Measurements from ENCODE around the gene STARD13.

Gene STARD13, protein sequence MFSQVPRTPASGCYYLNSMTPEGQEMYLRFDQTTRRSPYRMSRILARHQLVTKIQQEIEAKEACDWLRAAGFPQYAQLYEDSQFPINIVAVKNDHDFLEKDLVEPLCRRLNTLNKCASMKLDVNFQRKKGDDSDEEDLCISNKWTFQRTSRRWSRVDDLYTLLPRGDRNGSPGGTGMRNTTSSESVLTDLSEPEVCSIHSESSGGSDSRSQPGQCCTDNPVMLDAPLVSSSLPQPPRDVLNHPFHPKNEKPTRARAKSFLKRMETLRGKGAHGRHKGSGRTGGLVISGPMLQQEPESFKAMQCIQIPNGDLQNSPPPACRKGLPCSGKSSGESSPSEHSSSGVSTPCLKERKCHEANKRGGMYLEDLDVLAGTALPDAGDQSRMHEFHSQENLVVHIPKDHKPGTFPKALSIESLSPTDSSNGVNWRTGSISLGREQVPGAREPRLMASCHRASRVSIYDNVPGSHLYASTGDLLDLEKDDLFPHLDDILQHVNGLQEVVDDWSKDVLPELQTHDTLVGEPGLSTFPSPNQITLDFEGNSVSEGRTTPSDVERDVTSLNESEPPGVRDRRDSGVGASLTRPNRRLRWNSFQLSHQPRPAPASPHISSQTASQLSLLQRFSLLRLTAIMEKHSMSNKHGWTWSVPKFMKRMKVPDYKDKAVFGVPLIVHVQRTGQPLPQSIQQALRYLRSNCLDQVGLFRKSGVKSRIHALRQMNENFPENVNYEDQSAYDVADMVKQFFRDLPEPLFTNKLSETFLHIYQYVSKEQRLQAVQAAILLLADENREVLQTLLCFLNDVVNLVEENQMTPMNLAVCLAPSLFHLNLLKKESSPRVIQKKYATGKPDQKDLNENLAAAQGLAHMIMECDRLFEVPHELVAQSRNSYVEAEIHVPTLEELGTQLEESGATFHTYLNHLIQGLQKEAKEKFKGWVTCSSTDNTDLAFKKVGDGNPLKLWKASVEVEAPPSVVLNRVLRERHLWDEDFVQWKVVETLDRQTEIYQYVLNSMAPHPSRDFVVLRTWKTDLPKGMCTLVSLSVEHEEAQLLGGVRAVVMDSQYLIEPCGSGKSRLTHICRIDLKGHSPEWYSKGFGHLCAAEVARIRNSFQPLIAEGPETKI

DNA sequence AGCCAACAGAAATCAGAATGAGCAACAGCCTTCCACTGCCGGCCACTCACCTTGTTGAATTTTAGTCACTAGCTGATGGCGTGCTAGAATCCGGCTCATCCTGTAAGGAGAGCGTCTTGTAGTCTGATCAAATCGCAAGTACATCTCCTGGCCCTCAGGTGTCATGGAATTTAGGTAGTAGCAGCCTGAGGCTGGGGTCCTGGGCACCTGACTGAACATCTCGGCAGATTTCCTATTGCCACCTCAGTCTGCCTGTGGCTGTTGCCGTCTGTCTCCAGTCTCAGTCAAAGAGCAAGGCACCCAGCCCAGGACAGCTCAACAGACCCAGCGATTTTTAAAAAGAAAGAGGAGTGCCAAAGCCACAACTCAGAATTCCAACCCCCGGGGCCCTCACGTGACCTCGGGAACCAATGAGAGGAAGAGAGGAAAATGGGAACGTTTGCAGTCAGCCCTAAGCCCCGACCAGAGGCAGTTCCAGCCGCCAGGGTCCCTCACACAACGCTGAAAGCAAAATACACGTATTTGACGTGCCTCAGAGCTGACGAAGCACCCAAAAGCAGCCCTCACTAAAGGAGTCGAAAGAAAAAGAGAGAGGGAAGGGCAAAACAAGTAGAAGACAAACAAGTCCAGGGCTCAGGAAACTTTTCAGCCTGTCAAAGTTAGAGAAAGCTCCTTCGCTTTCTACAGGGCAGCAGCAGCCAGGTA is at the start of gene STARD13:
Gene STARD13, minus strand, starts transcription at position 336 of the 705 bp plus-strand sequence. Its CDS starts 117 bp downstream, at position 219.
- peaks cover 48% of the 10 kb centered on the region for H3K27me3 Mint-ChIP-seq
- H3K27ac Mint-ChIP-seq (ENCODE audit: low read depth) = no peak within 1 kb of the TSS
- no peak for DNase-seq (ENCODE audit: low spot score in 2 of 2)
- H3K36me3 Mint-ChIP-seq (ENCODE audit: insufficient read depth) = peaks cover 2% of the 10 kb centered on the region
- ATAC-seq (replicated peaks; ENCODE audit: extremely low read depth, poor library complexity, severe bottlenecking) = no peak
- no peaks in the 10 kb centered on the region for H3K9me3 Mint-ChIP-seq
- H3K4me1 Mint-ChIP-seq = peaks cover 17% of the 10 kb centered on the region
- H3K4me3 Mint-ChIP-seq = peak within 1 kb of the TSS; percentile 72

- Mint-ChIP-seq H3K27ac (ENCODE audit: low read depth) (no peak overlapping the region), H3K27me3 (peaks cover 31% of the 10 kb centered on the region), H3K9me3 (no peaks in the 10 kb centered on the region), H3K4me1 (no peaks in the 10 kb centered on the region), H3K36me3 (ENCODE audit: insufficient read depth) (no peaks in the 10 kb centered on the region), H3K4me3 (no peak overlapping the region)
- no peak for DNase-seq (ENCODE audit: low spot score in 2 of 2)
- no peak for ATAC-seq (replicated peaks; ENCODE audit: extremely low read depth, poor library complexity, severe bottlenecking)
These were observed 49.3 kb upstream of the STARD13 start for GRCh38 chr13:33334831-33335230.

DNA sequence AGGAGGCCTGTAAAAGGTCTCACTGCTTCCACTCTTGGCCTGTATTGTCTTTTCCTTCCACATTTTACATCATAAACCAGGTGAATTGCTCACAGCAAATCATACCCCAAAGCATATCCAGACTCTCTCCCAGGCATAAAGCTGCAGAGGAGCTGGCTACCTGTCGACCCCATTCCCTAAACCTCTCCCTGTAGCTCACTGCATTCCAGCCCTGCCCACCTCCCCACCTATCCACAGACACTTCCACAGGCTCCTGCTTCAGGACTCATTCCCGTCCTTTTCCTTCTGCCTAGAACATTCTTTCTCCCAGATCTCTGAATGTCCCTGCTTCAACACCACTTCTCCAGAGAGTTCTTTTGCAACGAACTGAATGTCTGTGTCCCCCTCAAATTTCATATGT is 46.4 kb upstream of the STARD13 start:
- no peak overlapping the region for H3K27ac Mint-ChIP-seq (ENCODE audit: low read depth)
- H3K4me1 Mint-ChIP-seq = no peaks in the 10 kb centered on the region
- ATAC-seq (replicated peaks; ENCODE audit: extremely low read depth, poor library complexity, severe bottlenecking) (no peak), DNase-seq (ENCODE audit: low spot score in 2 of 2) (no peak)
- H3K4me3 Mint-ChIP-seq = no peak overlapping the region
- H3K9me3 Mint-ChIP-seq = no peaks in the 10 kb centered on the region
- no peaks in the 10 kb centered on the region for H3K36me3 Mint-ChIP-seq (ENCODE audit: insufficient read depth)
- peaks cover 31% of the 10 kb centered on the region for H3K27me3 Mint-ChIP-seq

DNA sequence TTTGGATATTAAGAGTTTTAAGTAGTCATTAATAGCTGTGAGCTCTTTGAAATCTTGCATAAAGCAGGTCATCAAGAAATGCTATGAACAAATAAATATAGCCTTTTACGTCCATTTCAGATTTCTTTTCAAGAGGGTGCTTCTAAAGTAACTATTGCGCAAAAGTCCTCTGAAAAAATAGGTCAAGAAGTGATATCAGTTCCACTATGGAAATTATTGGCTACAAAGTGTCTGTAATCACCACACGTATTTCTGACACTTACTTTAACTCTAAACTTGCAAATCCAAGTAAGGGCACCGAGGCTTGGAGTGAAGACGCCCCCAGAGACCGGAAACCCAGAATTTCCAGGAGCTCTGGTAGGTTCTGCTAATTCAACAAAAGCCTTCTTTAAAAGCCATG is 44.9 kb upstream of the STARD13 start:
- no peak overlapping the region for H3K27ac Mint-ChIP-seq (ENCODE audit: low read depth)
- peaks cover 31% of the 10 kb centered on the region for H3K27me3 Mint-ChIP-seq
- no peaks in the 10 kb centered on the region for H3K9me3 Mint-ChIP-seq
- no peak for DNase-seq (ENCODE audit: low spot score in 2 of 2)
- H3K36me3 Mint-ChIP-seq (ENCODE audit: insufficient read depth) = no peaks in the 10 kb centered on the region
- no peak for ATAC-seq (replicated peaks; ENCODE audit: extremely low read depth, poor library complexity, severe bottlenecking)
- no peak overlapping the region for H3K4me3 Mint-ChIP-seq
- H3K4me1 Mint-ChIP-seq = no peaks in the 10 kb centered on the region

- H3K27ac Mint-ChIP-seq (ENCODE audit: low read depth) = no peak overlapping the region
- H3K9me3 Mint-ChIP-seq = no peaks in the 10 kb centered on the region
- H3K36me3 Mint-ChIP-seq (ENCODE audit: insufficient read depth) = no peaks in the 10 kb centered on the region
- DNase-seq (ENCODE audit: low spot score in 2 of 2) (no peak), ATAC-seq (replicated peaks; ENCODE audit: extremely low read depth, poor library complexity, severe bottlenecking) (no peak)
- no peak overlapping the region for H3K4me3 Mint-ChIP-seq
- no peaks in the 10 kb centered on the region for H3K4me1 Mint-ChIP-seq
- peaks cover 17% of the 10 kb centered on the region for H3K27me3 Mint-ChIP-seq
These were observed 43.1 kb upstream of the STARD13 start for GRCh38 chr13:33328701-33329100.

DNA sequence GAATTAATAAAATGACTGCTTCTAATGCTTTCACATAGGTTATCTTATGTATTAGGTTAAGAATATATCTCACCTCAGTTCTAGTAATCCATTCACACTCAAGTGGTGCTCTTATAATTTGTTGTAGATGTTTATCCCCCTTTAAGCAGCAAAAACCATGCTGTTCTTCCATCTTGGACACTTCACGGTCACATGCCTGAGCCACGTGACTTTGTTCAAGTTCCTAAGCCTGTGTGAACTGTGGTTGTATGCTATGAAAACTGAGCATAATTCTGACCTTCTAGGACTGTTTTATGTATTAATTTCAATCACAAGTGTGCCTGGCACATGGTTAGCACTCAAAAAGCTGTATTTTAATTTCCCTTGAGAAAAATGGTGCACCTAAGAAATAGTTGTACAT is 41.2 kb upstream of the STARD13 start:
- no peak overlapping the region for H3K4me3 Mint-ChIP-seq
- no peak for ATAC-seq (replicated peaks; ENCODE audit: extremely low read depth, poor library complexity, severe bottlenecking)
- H3K27ac Mint-ChIP-seq (ENCODE audit: low read depth) = no peak overlapping the region

DNA sequence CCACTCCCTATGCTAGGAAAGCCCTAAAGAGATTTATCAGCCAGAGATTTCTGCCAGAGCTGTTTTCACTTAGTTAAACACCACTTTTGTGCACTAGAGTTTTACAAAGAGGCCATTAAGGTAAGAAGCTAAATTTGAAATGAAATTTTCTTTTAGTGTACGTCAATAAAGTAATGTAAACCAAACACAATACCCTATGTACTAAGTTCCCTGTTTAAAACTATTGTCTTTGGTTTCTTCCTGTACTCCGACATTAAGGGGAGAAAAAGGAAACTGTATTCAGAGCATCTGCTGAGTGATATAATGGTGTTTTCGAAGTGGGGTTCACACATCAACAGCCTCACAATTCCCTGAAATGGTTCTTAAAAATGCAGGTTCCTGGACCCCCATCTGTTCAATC is 40.7 kb upstream of the STARD13 start:
- no peak for ATAC-seq (replicated peaks; ENCODE audit: extremely low read depth, poor library complexity, severe bottlenecking)
- Mint-ChIP-seq H3K4me3 (no peak overlapping the region), H3K36me3 (ENCODE audit: insufficient read depth) (no peaks in the 10 kb centered on the region), H3K4me1 (no peaks in the 10 kb centered on the region), H3K27ac (ENCODE audit: low read depth) (no peak overlapping the region), H3K27me3 (peaks cover 11% of the 10 kb centered on the region), H3K9me3 (no peaks in the 10 kb centered on the region)
- no peak for DNase-seq (ENCODE audit: low spot score in 2 of 2)

More for the DNA sequence above, 41.2 kb upstream of the STARD13 start:
- no peak for DNase-seq (ENCODE audit: low spot score in 2 of 2)
- peaks cover 13% of the 10 kb centered on the region for H3K27me3 Mint-ChIP-seq
- no peaks in the 10 kb centered on the region for H3K9me3 Mint-ChIP-seq
- no peaks in the 10 kb centered on the region for H3K4me1 Mint-ChIP-seq
- H3K36me3 Mint-ChIP-seq (ENCODE audit: insufficient read depth) = no peaks in the 10 kb centered on the region

DNA sequence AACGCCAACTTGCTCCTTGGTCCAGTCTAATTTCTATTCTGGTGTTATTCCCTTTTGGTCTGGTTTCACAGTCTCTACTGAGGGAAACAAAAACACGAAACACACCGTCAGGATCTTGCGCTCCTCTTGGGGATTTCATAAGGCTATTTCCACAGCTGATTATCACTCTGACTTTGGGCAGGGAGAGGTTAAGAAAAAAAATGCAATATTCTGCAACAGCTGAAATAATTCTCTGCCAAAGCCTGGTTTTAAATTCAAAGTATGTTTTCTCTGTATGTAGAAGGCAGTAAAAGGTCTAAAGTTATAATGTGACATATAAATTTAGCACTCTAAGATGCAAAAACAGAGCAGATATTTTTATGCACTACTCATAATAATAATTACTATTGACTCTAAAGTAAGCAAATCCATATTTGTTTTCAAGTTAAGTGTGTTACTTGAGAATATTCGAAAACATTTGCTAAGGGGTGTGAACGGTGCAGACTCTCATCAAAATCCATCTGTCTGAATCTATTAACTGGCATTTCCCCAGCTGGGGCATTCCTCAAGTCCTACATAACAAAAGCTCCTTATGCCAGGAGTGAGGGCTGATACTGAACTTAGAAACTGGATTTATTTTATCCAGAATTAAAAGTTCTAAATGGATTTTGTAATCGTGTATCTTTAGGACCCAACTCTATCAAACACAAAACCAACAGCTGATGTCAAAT is 38.4 kb upstream of the STARD13 start:
- no peaks in the 10 kb centered on the region for H3K9me3 Mint-ChIP-seq
- H3K27ac Mint-ChIP-seq (ENCODE audit: low read depth) = no peak overlapping the region
- DNase-seq (ENCODE audit: low spot score in 2 of 2) (no peak), ATAC-seq (replicated peaks; ENCODE audit: extremely low read depth, poor library complexity, severe bottlenecking) (no peak)
- H3K27me3 Mint-ChIP-seq = peaks cover 11% of the 10 kb centered on the region
- no peaks in the 10 kb centered on the region for H3K4me1 Mint-ChIP-seq
- no peaks in the 10 kb centered on the region for H3K36me3 Mint-ChIP-seq (ENCODE audit: insufficient read depth)
- H3K4me3 Mint-ChIP-seq = no peak overlapping the region

GRCh38 chr13:33322965-33323668 is 37.6 kb upstream of the STARD13 start:
- no peak for ATAC-seq (replicated peaks; ENCODE audit: extremely low read depth, poor library complexity, severe bottlenecking)

DNA sequence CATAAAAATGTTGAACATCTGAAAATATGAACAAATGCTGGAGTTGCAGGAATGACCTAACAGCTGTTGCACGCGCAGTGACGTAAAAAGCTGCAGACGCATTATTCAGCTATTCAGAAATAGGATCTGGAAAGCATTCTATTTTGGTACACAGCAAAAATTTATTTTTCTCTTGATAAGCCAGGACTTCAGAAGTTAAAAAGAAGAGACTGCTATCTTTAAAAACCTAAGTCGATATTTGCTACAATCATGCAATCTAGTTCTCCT is 36.9 kb upstream of the STARD13 start:
- Mint-ChIP-seq H3K36me3 (ENCODE audit: insufficient read depth) (no peaks in the 10 kb centered on the region), H3K4me1 (no peaks in the 10 kb centered on the region), H3K27ac (ENCODE audit: low read depth) (no peak overlapping the region), H3K27me3 (peaks cover 11% of the 10 kb centered on the region), H3K4me3 (no peak overlapping the region), H3K9me3 (no peaks in the 10 kb centered on the region)
- ATAC-seq (replicated peaks; ENCODE audit: extremely low read depth, poor library complexity, severe bottlenecking) = no peak
- DNase-seq (ENCODE audit: low spot score in 2 of 2) = no peak

More at GRCh38 chr13:33322965-33323668, 37.6 kb upstream of the STARD13 start:
- Mint-ChIP-seq H3K36me3 (ENCODE audit: insufficient read depth) (no peaks in the 10 kb centered on the region), H3K27ac (ENCODE audit: low read depth) (no peak overlapping the region), H3K4me3 (no peak overlapping the region), H3K27me3 (peaks cover 11% of the 10 kb centered on the region), H3K4me1 (no peaks in the 10 kb centered on the region), H3K9me3 (no peaks in the 10 kb centered on the region)
- no peak for DNase-seq (ENCODE audit: low spot score in 2 of 2)

- Mint-ChIP-seq H3K4me3 (no peak overlapping the region), H3K36me3 (ENCODE audit: insufficient read depth) (no peaks in the 10 kb centered on the region), H3K9me3 (no peaks in the 10 kb centered on the region), H3K27me3 (peaks cover 17% of the 10 kb centered on the region), H3K4me1 (no peaks in the 10 kb centered on the region), H3K27ac (ENCODE audit: low read depth) (no peak overlapping the region)
- ATAC-seq (replicated peaks; ENCODE audit: extremely low read depth, poor library complexity, severe bottlenecking) = no peak
- no peak for DNase-seq (ENCODE audit: low spot score in 2 of 2)
These were observed 36.4 kb upstream of the STARD13 start for GRCh38 chr13:33321686-33322542.

Data from central memory CD8-positive, alpha-beta T cell (primary cell).